HG03521 (cell line): ENCODE measurements around the gene RPS5.
"Not testable (repeated sequence)": the region's sequence is repeated elsewhere in the genome, so short reads cannot be mapped to it uniquely, and the experiment has no call there.

Experiments
- ATAC-seq: cut with Tn5 transposase; IDR thresholded peaks from one replicate; pipeline ENCODE4 v1.9.1; 2021; ENCODE audit warnings: mild to moderate bottlenecking, moderate library complexity; ENCODE audit not compliant: unreplicated experiment

Gene RPS5

DNA sequence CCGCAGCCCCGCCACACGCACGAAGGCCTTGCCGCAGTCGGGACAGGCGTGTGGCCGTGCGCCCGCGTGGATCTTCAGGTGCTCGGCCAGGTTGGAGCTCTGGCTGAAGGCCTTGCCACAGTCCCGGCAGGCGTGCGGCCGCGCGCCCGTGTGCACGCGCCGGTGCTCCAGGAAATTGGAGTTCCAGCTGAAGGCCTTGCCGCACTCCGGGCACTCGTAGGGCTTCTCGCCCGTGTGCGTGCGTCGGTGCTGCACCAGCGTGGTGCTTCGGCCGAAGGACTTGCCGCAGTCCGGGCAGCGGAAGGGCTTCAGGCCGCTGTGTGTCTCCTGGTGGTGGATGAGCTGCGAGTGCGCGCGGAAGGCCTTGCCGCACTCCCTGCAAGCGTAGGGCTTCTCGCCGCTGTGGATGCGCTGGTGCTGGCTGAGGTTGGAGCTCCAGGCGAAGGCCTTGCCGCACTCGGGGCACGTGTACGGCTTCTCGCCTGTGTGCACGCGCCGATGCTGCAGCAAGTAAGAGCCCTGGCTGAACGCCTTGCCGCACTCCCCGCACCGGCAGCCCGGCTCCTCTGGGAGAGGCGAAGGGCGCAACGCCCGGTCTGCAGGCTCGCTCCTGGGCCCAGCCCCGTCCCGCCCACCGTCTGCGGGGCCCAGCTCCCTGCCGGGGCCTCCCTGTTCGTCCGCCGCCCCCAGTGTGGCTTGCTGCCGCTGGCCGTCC, 30.1 kb upstream of the RPS5 start:
- ATAC-seq: no peak

DNA sequence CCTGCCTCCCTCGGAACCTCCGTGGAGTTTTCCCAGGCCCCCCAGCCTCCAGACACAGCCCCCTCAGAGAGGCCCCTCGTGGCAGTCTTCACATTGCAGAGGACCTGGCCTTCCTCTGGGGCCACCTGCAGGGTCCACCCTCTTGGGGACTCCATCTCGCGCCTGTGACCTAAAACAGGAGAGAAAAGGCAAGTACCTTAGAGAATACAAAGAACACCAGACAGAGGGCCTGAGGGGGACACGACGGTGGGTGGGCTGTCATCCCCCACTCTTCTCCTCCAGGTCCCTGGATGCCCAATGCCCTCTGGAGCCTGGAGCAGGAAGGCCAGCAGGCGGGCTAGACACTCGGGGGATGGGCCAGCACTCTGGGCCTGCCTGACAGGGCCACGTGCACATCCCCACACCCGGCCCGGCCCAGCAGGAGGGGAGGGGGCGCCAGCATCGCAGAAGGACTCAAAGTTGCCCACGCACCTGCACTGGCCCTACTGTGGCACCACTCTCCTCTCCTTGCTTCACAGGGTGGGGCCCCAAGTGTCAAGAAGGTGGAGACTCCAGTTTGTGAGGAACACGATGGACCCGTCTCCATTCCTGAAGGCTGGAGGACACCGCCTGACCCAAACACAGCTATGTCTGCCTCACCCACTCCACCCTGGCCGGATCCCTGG, 29.5 kb upstream of the RPS5 start:
- ATAC-seq: no peak

DNA sequence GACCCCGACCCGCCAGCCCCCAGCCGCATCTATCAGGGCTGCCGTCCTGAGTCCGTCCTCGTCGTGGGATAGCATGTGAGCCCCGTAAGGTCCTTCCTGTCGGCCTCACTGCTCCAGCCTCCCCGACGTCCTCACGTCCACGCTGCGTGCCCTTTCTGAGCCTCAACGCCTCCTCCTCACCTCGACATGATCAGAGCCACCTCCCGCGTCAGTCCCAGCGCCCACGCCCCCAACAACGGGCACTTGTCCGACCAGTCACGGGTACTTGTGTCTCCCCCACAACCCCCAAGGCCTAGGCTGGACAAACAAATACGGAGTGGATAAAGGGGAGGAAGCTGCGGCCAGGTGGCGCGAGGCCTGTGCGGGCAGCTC, 25.2 kb upstream of the RPS5 start:
- no peak for ATAC-seq

DNA sequence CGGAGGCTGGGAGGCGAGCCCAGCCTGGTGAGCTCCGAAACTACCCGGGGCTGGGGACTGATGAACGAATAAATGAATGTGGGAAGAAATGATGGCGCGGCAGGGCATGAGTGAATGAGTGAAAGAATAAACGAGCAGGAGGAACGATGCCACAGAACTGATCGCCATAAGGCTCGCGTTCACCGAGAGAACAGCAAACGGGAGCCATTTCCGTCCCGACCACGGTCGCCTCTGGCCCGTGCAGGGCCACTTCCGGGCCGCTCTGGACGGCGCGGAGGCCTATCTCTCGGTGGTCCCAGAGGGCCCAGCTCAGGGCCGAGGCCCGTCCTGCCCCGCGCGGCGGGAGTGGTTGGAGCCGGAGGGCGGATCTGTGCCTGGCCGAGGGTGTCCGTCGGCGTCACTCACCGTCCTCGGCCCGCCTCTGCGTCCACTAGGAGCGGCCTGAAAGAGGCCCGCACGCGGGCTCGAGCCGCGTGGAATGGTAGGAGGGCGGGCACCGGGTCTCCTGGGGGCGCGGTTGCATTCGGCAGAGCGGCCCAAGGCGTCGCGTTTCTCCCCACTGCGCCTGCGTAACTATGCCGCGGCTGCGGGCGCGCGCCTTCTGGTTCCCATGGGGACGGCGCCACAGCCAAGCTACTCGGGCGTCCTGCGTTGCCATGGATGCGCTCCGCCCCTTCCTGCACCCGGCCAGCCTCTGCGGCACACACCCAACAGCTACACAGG, 24.6 kb upstream of the RPS5 start, which contains the start of gene ZNF497:
TSS of gene ZNF497 (minus strand) at position 480 of the 723 bp plus-strand sequence. CDS start 5,116 bp downstream, outside the sequence.
- peak; percentile 82 for ATAC-seq

DNA sequence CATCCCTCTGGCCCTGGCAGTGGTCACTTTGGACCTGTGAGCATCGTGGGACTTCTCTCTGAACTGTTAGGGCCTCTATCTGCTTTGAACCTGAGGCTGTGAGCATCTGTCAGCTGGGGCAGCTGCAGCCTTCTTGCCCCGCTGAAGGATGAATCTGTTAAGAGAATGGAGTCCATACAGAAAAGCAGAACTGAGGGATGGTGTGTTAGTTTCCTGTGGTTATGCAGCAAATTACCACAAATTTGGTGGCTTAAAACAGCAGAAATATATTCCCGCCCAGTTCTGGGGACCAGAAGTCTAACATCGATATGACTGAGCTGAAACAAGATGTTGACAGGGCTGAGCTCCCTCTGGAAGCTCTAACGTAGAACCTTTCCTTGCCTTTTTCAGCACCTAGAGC, 22.9 kb upstream of the RPS5 start:
- no peak for ATAC-seq

DNA sequence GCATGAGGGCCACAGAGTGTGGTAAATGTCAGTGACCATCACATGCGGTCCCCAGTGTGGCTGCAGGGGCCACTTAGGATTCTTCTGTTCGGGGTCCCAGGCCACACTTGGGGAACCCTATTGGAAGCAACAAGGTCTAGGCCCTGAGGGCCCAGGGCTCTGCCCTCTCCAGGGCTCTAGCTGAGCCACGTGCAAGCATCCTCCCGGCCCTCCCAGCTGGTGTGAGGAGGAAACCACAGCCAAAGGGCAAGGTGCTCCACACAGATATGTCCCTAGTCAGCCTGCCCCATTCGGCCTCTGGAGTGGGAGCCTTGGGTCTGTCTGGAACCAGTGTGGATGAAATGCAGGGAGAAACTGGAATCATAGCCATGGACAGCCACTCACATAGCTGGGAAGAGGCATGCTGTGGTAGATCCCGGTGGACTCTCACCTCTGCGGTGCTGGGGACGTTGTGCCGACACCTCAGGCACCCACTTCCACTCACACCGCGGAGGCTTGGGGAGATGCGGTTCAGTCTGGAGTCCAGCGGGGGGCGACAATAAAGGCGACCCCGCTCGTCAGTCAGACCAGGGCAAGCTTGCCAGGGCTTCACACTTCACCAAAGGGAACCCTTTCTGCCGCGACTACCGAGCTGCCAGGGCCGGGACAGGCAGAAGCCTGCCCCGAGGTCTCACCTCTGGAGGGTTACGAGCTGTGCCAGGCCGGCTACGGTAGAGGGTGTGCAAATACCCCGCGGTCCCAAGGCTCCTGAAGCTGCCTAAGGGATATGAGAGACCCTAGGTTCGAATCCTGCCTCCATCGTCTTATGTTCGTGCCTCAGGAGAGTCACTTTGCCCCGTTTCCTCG, 20.3 kb upstream of the RPS5 start:
- no peak for ATAC-seq

DNA sequence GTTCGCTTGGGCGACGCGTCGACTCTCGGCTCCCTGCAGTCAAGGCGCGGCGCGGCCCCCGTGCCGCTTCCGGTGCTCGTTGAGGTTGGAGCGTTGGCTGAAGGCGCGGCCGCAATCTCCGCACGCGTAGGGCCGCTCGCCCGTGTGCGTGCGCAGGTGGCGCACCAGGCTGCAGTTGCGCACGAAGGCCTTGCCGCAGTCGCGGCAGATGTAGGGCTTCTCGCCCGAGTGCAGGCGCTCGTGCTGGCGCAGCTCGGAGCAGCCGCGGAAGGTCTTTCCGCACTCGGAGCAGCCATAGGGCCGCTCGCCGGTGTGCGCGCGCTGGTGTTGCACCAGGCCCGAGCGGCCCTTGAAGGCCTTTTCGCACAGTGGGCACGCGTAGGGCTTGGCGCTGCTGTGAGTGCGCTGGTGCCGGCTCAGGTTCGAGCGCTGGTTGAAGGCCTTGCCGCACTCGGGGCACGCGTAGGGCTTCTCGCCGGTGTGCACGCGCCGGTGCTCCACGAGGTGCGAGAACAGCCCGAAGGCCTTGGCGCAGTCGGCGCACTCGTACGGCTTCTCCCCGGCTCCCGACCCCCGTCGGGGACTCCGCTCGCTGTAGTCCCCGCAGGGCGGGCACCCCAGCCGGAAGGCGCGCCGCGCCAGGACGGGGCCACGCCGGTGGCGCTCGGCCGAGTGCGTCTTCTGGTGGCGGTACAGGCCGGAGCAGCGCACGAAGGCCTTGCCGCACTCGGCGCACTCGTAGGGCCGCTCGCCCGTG, 19.2 kb upstream of the RPS5 start:
- no peak for ATAC-seq

DNA sequence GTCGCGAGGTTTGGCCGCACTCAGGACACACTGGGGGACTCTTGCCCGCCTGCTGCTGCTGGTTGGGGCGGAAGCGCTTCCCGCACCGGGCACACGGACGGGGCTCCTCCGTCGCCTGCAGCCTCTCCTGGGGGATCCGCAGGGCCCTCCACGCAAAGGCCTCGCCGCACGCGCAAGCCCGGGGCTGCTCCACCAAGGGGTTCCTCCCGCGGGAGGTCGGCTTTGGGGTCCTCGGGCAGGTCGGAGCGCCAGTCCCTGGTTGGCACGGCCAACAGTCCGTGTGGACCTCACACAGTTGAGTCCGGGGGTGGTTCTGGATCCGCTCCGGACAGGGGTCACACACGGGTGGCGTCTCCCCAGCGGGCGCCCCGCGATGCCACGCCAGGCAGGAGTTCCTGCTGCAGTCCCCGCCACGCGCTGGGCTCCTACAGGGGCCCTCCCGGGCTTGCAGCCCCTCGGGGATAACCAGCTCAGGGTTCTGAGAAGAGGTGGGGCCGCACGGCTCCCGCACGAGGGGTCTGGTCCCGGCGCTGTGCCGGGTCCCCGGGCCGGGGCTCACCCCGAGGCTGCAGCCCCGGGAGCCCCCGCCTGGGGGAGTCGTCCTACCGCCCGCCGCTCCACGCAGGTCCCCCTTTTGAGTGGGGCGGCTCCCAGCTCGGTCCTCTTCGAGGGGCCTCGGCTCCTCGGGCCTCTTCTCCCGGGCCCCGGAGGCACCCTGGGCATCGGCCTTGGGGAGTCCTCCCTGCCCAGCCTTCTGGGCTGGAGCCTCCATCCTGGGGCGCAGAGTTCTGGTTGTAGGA, 18.3 kb upstream of the RPS5 start:
- no peak for ATAC-seq

DNA sequence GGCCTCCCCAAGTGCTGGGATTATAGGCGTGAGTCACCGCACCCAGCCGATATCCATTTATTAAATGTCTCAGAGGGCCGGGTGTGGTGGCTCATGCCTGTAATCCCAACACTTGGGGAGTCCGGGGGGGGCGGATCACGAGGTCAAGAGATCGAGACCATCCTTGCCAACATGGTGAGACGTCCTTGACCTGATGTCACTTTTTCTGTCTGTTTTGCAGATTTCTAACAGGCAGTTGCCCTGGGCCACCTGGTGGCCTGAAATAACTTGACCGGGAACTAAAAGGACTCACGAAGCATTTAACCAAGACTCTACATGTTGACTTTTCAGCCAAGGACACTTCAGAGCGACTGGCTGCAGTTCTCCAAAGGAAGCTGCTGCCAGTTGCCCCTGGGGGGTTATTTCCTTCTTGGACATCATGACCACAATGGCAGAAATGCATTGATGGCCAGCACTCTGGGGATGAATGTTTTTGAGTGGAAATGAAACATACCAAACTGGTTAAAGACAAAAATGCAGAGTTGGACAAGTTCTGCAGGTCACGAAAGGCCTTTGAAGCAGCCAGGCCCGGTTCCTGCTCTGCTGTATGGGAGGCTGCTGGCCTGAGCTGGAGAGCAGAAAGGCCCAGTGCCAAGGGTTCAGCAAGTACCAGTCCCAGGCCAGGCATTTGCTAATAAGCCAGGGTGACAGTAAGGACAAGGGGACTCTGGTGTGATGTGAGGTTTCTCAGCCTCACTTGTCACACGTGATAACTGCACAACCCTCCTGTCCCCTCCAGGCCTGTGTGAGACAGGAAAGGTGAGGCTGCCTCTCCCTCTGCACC, 14.5 kb upstream of the RPS5 start:
- no peak for ATAC-seq

DNA sequence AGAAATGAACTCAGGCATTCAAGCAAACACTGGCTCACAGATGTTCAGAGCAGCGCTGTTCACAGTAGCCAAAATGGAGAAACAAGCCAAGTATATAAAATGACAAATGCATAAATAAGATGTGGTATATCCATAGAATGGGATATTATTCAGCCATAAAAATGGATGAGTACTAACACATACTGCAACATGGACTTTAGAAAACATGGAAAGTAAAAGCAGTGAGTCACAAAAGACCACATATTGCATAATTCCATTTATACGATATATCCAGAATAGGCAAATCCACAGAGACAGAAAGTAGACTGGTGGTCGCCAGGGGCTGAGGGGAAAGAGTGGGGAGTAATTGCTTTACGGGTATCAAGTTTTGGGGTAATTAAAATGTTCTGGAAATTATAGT, 12.9 kb upstream of the RPS5 start:
- ATAC-seq: no peak

DNA sequence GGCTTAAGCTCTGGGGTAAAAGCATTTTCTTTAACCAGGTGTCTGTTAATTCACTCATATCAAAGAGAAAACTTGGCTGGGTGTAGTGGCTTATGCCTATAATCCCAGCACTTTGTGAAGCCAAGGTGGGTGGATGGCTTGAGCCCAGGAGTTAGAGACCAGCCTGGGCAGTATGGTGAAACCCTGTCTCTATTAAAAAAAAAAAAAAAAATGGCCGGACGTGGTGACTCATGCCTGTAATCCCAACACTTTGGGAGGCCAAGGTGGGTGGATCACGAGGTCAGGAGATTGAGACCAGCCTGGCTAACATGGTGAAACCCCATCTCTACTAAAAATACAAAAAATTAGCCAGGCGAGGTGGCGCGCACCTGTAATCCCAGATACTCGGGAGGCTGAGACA, 10.3 kb upstream of the RPS5 start:
- not testable (repeated sequence) for ATAC-seq

DNA sequence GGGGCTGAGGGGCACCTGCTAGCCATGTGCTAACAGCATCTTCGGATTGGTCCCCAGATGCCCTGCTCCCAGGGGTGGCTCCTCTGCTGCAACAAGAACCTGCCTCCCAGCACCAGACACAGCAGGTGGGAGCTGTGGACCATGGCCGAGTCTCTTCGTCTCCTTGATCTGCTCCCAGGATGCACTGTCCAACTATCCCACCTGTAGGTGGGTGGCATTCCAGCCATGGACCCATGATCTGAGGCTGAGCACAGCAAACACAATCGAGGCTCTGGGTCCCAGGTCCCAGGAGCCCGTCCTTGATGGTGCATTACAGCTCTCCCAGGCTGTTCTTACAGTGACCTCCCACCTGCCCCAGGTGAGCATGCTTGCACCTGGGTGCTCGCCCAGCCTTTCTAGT, 7.8 kb upstream of the RPS5 start:
- ATAC-seq: no peak

DNA sequence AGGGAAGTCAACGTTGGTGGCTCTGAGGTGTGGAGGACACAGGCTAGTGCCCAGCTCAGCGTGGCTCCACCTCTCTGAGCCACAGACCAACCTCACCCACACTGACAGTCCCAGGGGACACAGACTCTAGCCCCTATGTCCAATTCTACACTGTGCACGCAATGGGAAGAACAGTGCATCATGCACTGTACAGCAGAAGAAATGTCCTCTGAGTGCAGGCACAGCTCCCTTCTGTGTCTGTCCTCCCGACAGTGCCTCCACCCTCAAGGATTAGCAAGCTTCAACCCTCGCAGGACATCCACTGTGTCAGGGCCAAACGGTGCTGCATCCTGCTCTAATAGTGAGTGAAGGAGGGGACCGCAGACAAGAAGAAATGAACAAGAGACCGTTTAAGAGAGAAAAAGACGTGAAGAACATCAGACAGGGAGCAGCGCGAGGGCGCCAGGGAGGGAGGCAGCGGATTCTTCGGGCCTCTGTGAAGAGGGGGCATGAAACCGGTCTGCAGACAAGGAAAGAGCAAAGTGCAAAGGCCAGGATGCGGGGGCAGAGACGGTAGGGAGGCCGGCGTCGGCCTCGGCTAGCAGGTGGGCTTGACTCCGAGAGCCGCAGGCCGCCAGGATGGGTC, 6.9 kb upstream of the RPS5 start:
- ATAC-seq: no peak

DNA sequence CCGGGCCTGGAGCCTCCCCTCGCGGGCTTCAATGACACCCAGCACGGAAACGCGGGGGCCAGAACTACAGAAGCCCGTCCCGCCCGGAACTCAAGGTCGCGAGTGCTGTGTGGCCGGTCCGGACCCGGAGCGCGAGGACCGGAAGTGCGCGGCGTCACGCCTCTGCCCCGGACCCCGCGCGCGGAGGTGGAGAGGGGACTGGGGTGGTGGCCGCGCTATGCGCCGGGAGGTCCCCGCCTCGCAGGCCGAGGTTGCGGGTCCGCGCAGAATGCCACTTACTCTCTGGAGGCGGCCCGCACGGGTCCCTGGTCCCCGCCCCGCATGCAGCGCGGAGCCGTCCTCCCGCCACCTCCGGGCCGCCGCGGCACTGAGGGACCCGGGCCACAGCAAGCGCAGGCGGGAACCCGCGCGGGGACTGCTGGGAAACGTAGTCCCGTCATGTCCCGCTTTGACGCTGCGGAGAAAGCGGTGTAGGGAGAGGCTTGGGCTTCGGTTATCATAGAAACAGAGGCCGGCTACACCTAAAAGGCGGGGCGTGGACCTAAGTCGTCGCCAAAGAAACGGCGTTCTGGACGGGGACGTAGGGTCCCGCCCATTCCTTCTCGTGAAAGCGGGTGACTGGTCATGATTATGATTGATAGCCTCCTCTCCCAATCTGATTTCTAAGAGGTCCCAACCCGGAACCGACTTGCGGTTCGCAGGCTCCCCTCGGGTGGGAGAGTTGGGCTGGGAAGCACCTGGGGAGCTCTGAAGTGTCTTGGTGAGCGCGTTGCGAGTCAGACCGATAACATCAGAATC, 6.2 kb upstream of the RPS5 start, which contains the start of gene ZNF837:
TSS of gene ZNF837 (minus strand) at position 369 of the 798 bp plus-strand sequence. CDS start 11,698 bp downstream, outside the sequence.
- ATAC-seq: peak; percentile 75

DNA sequence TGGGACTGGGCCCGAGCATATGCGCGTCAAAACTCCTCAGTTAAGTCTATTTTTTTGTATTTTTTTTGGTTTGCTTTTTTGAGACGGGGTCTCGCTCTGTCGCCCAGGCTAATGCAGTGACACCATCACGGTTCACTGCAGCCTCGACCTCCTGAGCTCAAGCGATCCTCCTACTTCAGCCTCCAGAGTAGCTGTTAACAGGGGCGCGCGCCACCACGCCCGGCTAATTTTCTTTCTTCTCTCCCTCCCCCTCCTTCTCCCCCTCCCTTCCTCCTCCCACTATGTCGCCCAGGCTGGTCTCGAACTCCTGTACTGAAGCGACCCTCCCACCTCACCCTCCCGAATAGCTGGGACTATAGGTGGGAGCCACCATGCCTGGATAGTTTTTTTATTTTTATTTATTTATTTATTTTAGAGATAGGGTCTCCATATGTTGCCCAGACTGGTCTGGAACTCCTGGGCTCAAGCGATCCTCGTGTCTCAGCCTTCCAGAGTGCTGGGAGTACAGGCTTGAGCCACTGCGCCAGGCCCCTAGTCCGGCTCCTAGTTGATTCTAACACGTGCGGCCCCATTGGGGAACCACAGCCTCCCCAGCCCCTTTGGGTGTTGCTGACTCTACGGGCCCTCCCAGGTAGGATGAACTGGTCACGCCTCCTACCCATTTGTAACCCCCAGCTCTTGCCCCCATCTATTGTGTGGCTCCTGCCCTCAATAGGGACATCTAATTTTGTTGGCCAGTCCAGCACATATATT, 5.4 kb upstream of the RPS5 start:
- no peak for ATAC-seq

DNA sequence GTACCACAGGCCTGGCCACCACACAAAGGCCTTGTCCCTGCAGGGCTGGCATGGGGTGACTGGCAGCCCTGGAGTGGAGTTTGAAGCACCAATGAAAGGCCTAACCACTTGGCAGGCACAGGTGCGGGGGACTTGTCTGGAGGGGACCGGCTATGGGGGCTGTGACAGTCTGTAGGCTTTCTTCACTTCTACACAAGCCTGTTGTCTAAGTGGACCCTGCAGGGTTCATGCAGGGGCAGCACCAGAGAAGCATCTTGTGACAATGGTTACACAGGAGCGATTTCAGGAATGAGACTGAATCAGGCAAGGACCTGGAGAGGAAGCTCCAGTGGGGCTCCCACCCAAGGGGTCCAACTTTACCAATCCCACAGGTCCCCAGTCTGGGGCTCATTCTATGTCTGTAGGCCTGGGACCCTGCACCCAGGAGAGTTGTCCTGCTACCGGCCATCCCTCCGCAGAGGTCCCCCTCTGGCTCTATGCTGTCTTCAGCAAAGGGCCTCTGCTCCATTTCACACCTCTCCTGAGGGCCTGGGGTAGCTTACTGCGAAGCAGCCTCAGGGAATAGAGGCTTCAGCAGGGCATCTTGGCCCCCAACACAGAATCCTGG, 4.0 kb upstream of the RPS5 start:
- ATAC-seq: no peak
